ENCODE results near the gene FAM81A. TPM values are rescaled to one million over a fixed set of nuclear protein-coding genes. Genes with fewer than 3 reads are reported as not detected.
"Not testable (repeated sequence)": the region's sequence is repeated elsewhere in the genome, so short reads cannot be mapped to it uniquely, and the experiment has no call there.

Gene FAM81A
- total RNA-seq, 1 donor from 2014 or later, result 0.34 TPM

DNA sequence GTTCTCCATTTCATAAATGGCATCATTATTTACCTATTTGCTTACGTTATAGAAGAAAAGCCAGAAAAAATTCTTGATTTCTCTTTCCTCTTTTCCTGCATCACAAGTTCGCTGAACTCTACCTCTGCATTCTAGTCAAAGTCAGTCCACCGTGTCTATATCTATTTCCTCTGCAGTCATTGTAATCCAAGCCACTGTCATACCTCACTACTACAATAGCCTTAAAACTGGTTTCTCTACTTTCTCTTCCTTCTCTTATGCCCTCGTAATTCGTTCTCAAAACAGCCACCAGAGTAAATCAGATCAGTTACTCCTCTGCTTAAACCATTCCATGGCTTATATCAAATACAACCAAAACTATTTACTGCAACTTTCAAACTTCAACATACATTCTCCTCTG is 13.4 kb upstream of the FAM81A start:
- Mint-ChIP-seq H3K4me3 (ENCODE audit: low read depth) (no peak overlapping the region), H3K27ac (no peak overlapping the region), H3K4me1 (ENCODE audit: low read depth) (no peaks in the 10 kb centered on the region), H3K9me3 (ENCODE audit: low read depth) (peaks cover 7% of the 10 kb centered on the region), H3K36me3 (ENCODE audit: insufficient read depth) (no peaks in the 10 kb centered on the region), H3K27me3 (peaks cover 23% of the 10 kb centered on the region)
- no peak for DNase-seq (ENCODE audit: low spot score, unreplicated experiment)
- no peak for TF ChIP-seq CTCF (IDR thresholded peaks at IDR 0.05; ENCODE audit: unreplicated experiment)

- not testable (repeated sequence) for H3K9me3 Mint-ChIP-seq (ENCODE audit: low read depth); DNase-seq (ENCODE audit: low spot score, unreplicated experiment); H3K4me3 Mint-ChIP-seq (ENCODE audit: low read depth); H3K36me3 Mint-ChIP-seq (ENCODE audit: insufficient read depth); H3K4me1 Mint-ChIP-seq (ENCODE audit: low read depth); H3K27ac Mint-ChIP-seq
- H3K27me3 Mint-ChIP-seq, result peaks cover 14% of the 10 kb centered on the region
These were observed 9.1 kb upstream of the FAM81A start for GRCh38 chr15:59428898-59429297.

DNA sequence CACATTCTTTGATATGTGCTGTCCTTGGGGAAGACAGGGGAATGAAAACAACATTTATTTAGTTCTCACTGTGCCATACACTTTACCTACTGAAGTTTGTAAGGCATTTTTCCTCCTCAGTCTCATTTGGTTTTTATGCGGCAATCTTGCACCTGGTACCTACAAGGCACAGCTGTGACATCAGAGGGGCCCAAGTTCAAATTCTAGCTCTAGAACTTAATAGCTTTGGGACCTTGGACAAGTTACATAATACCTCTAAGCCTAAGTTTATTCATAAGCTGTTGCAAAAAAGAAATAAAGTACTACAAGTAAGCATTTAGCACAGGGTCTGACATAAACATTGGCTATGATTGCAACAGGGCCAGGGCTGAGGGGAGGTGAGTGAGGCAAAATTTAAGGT is 5.6 kb upstream of the FAM81A start:
- no peak overlapping the region for H3K4me3 Mint-ChIP-seq (ENCODE audit: low read depth)
- peaks cover 39% of the 10 kb centered on the region for H3K27me3 Mint-ChIP-seq
- H3K36me3 Mint-ChIP-seq (ENCODE audit: insufficient read depth), result no peaks in the 10 kb centered on the region
- no peak for DNase-seq (ENCODE audit: low spot score, unreplicated experiment)
- H3K9me3 Mint-ChIP-seq (ENCODE audit: low read depth), result peaks cover 9% of the 10 kb centered on the region
- no peak overlapping the region for H3K27ac Mint-ChIP-seq
- peaks cover 5% of the 10 kb centered on the region for H3K4me1 Mint-ChIP-seq (ENCODE audit: low read depth)
- no peak for TF ChIP-seq CTCF (IDR thresholded peaks at IDR 0.05; ENCODE audit: unreplicated experiment)

GRCh38 chr15:59434481-59434880 is 3.5 kb upstream of the FAM81A start:
- peaks cover 57% of the 10 kb centered on the region for H3K27me3 Mint-ChIP-seq

GRCh38 chr15:59436774-59437141 is 1.2 kb upstream of the FAM81A start:
- DNase-seq (ENCODE audit: low spot score, unreplicated experiment), result no peak
- no peak overlapping the region for H3K27ac Mint-ChIP-seq
- H3K4me1 Mint-ChIP-seq (ENCODE audit: low read depth), result peaks cover 10% of the 10 kb centered on the region
- TF ChIP-seq CTCF (IDR thresholded peaks at IDR 0.05; ENCODE audit: unreplicated experiment), result no peak
- peak overlapping the region; percentile 79 for H3K4me3 Mint-ChIP-seq (ENCODE audit: low read depth)
- H3K9me3 Mint-ChIP-seq (ENCODE audit: low read depth), result no peaks in the 10 kb centered on the region
- peaks cover 78% of the 10 kb centered on the region for H3K27me3 Mint-ChIP-seq
- no peaks in the 10 kb centered on the region for H3K36me3 Mint-ChIP-seq (ENCODE audit: insufficient read depth)

More at GRCh38 chr15:59434481-59434880, 3.5 kb upstream of the FAM81A start:
- H3K4me1 Mint-ChIP-seq (ENCODE audit: low read depth), result peaks cover 10% of the 10 kb centered on the region
- no peak for DNase-seq (ENCODE audit: low spot score, unreplicated experiment)
- peaks cover 3% of the 10 kb centered on the region for H3K9me3 Mint-ChIP-seq (ENCODE audit: low read depth)
- H3K4me3 Mint-ChIP-seq (ENCODE audit: low read depth), result no peak overlapping the region
- H3K36me3 Mint-ChIP-seq (ENCODE audit: insufficient read depth), result no peaks in the 10 kb centered on the region
- no peak for TF ChIP-seq CTCF (IDR thresholded peaks at IDR 0.05; ENCODE audit: unreplicated experiment)
- no peak overlapping the region for H3K27ac Mint-ChIP-seq

DNA sequence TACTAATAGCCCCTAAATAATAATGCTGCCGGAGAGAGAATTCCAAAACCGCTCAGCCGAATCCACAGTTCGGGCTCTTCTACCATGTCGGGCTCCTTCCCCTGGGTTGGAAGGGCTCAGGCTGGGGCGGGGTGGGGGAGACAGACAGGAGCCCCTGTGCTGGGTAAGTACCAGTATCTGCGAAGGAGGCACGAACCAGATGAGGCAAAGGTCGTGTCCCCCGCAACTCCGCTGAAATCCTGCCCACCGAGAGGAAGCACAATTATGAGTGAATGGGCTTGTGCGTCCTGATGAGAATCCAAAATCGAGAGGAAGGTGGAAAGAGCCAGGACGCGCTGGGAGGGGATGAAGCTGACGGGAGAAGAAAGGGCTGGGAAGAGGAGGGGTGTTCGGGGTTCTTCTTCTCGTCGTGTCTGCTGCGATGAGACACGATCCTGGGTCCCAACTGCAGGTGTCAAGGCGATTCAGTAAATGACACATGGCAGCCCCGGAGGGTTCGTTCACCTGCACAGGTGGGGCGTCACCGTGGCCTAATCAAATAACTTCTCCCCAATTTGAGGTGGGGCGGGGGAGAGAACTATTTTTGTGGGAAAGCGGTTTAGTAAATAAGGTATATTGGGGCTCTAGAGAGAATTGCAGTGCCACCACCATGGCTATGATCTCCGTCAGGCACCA is 707 bp upstream of the FAM81A start:
- no peak for TF ChIP-seq CTCF (IDR thresholded peaks at IDR 0.05; ENCODE audit: unreplicated experiment)
- peak overlapping the region; percentile 79 for H3K4me3 Mint-ChIP-seq (ENCODE audit: low read depth)
- no peak overlapping the region for H3K27ac Mint-ChIP-seq
- H3K9me3 Mint-ChIP-seq (ENCODE audit: low read depth), result no peaks in the 10 kb centered on the region
- DNase-seq (ENCODE audit: low spot score, unreplicated experiment), result no peak
- H3K4me1 Mint-ChIP-seq (ENCODE audit: low read depth), result peaks cover 10% of the 10 kb centered on the region
- H3K36me3 Mint-ChIP-seq (ENCODE audit: insufficient read depth), result no peaks in the 10 kb centered on the region
- peaks cover 80% of the 10 kb centered on the region for H3K27me3 Mint-ChIP-seq

Measured in progenitor cell of endocrine pancreas (in vitro differentiated cells).